Measurements from ENCODE around the gene MPP2. TPM values are rescaled to one million over a fixed set of nuclear protein-coding genes. Genes with fewer than 3 reads are reported as not detected.

The MPP2 gene
- total RNA-seq, 4 donors from 2014 or later, result 0.65 to 4.2 (median 2.2) TPM

DNA sequence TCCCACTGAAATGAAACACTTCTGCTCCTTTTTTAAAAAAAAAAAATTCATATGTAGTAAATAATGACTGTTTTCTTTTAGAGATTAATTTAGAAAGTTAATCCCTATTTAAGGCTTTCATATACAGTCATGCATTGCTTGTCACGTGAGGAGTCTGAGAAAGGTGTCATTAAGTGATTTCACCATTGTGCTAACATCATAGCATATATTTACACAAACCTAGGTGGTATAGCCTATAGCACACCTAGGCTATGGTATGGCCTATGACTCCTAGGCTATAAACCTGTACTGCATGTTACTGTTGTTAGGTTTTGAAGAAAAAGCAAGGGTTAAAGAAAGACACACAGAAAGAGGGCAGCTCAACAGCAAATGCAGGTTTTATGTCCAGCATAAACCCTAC lies 21.3 kb upstream of the MPP2 start:
- TF ChIP-seq, protein P1, sequence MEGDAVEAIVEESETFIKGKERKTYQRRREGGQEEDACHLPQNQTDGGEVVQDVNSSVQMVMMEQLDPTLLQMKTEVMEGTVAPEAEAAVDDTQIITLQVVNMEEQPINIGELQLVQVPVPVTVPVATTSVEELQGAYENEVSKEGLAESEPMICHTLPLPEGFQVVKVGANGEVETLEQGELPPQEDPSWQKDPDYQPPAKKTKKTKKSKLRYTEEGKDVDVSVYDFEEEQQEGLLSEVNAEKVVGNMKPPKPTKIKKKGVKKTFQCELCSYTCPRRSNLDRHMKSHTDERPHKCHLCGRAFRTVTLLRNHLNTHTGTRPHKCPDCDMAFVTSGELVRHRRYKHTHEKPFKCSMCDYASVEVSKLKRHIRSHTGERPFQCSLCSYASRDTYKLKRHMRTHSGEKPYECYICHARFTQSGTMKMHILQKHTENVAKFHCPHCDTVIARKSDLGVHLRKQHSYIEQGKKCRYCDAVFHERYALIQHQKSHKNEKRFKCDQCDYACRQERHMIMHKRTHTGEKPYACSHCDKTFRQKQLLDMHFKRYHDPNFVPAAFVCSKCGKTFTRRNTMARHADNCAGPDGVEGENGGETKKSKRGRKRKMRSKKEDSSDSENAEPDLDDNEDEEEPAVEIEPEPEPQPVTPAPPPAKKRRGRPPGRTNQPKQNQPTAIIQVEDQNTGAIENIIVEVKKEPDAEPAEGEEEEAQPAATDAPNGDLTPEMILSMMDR (IDR thresholded peaks at IDR 0.05; ENCODE audit: low read depth), result no peak

DNA sequence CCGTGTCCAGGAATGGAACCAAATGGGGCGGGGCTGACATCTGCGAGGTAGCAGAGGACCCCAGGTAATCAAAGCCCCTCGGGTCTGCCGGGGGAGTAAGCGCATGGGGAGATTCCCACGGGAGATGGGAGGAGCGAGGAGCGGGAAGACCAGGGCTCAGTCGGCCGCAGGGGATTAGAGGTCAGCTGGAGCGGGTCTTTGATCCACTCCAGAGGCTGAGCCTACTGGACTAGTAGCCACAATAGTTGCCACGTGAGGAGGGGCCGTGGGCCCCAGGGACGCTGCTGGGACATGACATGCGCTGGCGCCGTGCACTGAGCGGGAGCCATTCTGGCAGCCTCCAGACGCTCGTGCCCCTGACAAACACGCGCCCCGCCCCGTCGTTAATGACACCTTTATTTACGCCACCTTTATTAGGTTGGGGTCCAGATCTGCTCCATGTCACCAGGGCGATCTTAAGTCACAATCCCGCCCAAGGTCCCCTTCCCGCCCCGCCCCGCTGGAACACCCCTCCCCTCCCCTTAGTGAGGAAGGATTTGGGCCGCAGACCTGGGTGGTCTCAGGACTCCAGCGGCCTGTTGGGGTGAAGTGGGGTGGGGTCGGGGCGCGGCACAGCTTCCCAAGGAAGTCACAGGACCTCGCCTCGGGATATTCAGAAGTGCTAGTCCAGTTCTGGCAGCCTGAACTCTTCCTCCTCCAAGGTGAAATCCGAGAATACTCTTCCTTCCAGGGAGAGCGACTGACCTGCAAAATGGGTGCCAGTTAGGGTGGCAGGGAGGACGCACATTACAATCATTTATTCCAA lies 19.9 kb upstream of the MPP2 start:
- TF ChIP-seq, protein P1 (IDR thresholded peaks at IDR 0.05; ENCODE audit: low read depth), result no peak

DNA sequence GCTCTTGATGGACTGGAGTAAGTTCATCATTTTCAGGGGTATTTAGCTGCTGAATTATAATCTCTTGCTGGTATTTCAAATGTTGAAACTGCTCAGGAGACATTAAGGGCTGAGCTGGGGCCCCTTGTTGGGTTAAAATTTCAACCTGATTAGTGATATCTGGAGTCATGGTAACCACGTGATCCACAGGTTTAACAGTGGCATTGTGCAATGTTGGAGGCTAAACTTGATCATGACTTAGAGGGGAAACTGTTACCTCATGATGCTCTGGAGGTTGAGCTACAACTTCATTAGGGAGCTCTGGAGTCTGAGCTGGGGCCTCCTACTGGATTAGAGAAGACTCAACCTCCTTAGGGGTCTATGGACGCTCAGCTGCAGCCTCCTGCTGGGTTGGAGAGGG lies 17.2 kb upstream of the MPP2 start:
- TF ChIP-seq, protein P1 (IDR thresholded peaks at IDR 0.05; ENCODE audit: low read depth), result no peak

DNA sequence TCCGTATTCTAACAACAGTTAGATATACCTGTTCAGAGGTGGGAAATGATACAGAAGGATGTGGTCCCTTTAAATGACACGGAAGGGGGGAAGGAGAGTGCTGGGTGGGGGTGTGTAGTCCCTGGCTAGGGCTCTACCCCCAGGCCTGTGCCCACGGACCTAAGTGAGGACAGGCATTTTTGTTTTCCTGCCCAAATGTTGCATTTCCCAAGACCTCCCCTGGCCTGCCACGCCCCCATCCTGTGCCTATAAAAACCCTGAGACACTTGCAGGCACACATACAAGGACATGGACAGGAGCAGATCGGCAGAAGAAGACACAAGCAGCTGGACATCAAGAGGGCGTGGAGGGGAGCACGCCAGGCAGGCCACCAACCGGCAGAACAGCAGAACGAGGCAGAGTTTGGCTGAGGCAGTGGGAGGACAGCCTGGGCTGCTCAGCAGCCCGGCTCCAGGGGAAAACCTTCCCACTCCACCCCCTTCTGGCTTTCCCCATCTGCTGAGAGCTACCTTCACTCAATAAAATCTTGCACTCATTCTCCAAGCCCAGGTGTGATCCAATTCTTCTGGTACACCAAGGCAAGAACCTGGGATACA lies 13.3 kb upstream of the MPP2 start:
- TF ChIP-seq, protein P1 (IDR thresholded peaks at IDR 0.05; ENCODE audit: low read depth), result no peak

DNA sequence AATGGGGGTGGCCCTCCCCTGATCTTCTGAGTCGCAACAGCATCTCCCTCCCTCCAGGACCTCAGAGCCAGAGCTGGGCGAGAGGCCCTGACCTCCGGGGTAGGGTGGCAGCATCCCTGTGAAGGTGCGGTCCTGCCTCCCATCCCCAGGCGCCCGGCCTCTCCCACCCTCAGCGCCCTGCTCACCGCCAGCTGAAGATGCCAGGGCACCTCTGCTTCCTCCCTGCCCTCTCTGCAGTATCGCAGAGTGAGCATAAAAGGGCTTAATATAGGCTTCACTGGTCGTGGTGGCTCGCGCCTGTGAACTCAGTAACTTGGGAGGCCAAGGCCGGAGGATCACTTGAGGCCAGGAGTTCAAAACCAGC lies 10.7 kb upstream of the MPP2 start:
- TF ChIP-seq, protein P1 (IDR thresholded peaks at IDR 0.05; ENCODE audit: low read depth), result no peak

DNA sequence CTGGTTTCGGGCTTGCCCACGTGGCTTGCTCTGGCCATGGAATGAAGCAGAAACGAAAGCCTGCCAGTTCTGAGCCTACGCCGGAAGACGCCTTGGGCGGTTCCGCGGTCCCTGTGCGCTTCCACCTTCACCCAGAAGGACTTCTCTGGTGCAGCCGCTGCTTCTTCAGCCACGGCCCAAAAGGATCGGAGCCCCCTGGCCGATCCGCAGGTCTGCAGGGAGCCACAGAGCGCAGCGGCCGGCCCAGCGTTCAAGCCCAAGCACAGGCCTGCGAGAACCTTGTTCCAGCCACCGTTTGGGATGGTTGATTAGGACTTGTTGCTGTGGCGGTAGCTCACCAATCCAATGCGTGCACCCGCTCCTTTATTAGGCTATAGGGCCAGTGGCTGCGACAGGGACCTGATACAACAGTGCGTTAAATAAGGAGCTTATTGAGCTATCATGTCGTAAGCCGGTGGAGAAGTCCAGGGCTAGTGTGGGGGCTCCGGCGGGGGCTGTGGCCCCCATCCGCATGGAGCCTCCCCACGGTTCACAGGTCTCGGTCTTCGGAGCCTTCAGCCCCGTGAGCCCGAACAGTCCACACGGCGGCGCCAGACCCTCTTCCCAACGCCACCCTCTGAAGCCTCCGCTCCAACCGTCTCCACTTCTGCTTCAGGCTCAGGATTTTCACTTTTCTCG lies 10.2 kb upstream of the MPP2 start:
- TF ChIP-seq, protein P1 (IDR thresholded peaks at IDR 0.05; ENCODE audit: low read depth), result no peak

DNA sequence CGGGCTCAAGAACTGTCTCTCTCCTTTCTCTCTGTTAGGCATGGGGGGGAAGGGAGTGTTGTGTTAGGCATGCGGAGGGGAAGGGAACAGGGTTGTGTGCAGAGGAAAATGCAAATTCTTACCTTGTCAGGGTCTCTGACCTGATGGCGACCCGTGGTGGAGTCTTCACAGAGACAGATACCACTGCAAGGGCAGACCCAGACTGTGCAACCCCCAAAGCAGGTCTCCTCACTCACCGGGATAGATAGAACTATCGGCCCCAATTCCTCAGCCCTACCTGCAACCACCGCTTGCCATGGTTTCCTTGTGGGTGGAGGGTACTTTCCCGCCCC lies 9.6 kb upstream of the MPP2 start:
- TF ChIP-seq, protein P1 (IDR thresholded peaks at IDR 0.05; ENCODE audit: low read depth), result no peak
